GM21723 (cell line): Measurements from ENCODE around the gene CALU.

Experiments used
- ATAC-seq: cut with Tn5 transposase; IDR thresholded peaks from one replicate; pipeline ENCODE4 v1.9.1; 2021; ENCODE audit warnings: mild to moderate bottlenecking, moderate library complexity; ENCODE audit not compliant: unreplicated experiment

Gene CALU

DNA sequence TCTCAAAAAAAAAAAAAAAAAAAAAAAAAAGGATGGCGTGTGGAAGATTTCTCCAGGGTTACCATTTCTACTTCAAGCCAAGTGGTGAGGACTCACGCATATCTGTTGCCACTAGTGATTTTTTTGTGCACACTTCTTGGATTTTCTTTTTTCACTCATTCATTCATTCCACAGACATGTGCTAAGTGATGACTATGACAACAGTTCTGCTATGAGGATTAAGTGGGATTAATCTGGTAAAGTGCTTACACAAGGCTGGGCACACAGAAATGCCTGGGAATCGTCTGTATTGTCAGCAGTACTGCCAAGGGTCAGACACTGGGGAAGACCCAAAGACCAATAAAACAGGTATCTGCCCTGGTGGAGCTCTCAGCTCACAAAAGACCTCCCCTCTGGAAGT is 42.7 kb downstream of the CALU start:
- ATAC-seq: no peak

DNA sequence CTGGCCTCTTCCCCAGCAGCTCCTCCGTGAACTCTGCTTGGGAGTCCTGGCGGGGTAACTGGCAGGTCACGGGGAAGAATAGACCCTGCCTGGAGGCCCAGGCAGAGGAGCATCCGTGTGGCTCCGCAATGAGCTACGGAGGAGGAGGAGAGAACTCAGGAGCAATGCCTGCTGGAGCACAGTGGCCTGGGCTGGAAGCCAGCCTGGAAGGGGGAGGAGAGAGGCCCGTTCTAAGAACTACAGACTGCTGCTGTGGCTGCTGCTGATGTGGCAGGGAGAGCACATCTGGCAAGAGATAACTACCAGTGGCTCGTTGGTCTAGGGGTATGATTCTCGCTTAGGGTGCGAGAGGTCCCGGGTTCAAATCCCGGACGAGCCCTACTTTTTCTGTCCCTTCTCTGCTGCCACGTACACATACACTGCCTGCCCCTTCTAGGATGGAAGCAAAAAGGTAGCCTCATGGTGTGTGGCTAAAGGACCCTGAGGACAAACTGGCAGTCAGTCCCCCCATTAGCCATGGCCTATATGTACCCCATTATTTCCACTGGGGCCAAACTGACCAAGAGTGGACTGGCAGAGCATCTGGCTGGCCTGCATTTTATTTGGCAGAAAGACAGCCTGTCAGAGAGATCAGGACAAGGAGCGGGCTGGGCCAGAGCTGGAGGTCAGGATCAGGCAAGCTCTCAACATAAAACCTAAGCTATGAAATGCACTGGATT is 44.1 kb downstream of the CALU start:
- ATAC-seq: no peak

DNA sequence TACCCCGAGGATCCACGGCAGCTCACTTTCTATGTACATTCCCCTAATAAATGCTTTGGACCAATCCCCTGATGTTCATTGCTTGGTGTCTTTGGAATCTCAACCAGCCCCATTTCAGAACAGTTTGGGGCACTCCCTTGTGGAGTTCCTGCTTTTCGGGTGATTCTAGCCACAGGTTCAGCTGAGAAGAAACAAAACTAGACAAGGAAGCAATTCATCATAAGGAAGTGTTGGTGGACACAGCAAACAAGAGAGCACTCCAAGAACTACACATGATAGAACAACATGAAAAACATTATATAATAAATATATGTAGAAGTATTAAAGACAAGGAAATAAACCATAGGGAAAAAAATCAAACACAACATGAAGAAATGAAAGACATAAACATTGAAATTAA is 46.6 kb downstream of the CALU start:
- ATAC-seq: no peak

DNA sequence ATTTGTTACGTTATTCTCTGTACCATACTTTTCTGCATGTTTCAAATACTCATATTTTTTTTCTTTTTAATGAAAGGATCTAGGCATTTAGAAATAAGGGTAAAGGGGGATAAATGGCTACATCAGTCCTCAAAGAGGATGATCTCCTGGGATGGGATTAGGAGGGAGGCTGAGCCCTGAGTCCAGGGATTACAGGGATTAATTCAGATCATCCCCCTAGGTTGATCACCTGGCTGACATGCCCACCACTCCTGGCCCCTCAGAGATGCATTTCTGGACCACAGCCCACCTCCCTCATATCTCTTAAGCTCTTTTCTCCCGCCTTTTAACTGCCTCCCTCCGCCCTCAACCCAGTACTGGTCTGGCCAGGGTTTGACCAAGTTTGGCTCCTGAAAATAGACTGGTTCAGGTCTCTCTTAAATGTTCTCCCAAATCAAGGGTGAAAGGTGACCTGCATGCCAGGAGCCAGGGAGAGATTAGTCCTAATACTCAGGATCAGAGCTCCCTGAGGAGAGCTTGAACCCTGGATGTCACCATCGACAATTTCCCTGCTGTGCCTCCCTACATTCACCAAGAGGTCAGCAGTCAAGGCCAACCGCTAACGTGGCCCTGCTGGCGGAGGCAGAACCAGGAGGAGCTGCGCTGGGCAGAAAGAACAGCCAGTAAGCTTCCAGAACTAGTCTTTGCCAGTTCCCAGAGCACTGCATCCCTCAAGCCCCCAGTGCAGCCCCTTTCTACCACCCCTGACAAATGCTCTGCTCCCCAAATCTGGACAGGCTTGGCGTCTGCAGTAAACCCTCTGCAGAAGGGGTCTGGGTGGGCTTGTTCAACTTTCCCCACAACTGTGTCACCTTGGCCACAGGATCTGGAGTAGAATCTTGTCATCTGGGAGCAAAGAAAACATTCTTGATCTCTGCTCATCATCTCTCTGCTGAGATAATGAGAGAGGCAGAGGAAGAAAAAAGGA is 49.6 kb downstream of the CALU start:
- no peak for ATAC-seq

DNA sequence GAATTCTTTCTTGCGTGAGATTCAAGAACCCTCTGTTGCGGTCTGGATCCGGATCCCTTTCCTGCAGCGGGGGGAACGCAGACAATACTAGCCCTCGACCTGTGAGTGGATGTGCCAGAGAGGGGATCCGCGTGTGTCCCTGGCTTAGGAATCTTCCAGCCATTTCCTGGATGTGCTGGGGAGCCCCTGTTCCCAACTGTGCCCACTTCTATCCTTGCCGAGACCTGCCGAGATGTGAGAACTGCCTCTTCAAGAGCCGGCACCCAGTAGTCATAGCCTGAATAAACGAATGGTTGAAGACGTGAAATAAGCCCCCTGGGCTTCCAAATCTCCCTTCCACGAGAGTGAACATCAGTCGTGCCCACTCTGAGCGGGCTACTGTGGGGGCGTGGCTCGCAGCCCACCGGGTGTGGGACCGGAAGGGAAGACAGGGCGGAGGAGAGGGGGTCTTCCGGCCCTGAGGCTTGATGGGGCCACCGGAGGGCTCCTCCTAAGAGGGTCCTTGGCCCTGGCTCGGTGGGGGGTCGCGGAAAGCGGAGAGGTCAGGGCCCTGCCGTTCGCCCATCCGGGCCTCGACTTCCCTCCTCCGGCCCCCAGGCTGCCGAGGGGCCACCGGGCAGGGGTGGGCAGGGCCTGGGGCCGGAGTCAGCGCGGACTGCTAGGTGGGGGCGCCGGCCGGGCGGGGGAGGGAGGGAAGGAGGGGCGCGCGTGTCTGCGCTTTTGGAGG is 51.3 kb downstream of the CALU start:
- no peak for ATAC-seq

DNA sequence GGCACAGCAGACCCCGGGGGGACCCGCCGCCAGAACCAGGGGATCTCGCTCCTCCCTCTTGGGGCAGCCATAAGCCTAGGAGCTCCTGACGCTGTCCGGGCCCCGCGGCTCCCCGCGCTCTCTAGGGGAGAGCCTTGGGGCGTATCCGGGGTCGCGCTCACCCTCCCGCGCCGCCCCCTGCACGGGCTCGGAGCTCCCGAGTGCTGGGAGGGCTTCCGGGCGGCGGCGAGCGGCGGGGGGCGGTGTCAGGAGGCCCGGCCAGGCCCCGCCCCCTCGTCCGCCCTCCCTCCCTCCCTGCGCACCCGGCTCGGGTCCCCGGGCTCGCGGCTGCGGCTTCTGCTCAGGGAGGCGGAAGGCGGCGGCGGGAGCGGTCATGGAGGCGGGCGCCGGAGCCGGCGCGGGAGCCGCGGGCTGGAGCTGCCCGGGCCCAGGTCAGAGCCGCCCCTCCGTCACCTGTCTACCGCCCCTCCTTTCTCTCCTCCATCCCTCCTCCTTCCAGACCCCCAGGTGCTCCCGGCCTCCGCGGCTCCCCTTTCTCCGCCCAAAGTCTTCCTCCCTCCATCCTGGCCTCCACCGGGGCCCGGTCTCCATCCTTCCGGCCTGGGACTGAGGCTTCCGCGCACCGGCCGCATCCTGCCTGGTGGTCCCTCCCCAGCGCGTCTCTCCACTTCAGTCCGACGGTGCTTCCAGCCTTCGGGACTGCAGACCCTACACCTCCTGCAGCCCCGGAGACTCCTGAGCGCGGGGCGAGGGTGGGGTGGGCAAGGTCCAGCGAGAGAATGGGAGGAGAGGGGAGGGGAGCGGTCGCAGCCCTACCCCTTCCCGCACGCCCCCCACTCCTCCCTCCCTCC is 52.2 kb downstream of the CALU start, which contains the start of gene CCDC136:
Gene CCDC136 (plus strand): TSS at position 848 of the 851 bp plus-strand sequence. CDS start 444 bp downstream, outside the sequence.
- ATAC-seq: peak; percentile 90

DNA sequence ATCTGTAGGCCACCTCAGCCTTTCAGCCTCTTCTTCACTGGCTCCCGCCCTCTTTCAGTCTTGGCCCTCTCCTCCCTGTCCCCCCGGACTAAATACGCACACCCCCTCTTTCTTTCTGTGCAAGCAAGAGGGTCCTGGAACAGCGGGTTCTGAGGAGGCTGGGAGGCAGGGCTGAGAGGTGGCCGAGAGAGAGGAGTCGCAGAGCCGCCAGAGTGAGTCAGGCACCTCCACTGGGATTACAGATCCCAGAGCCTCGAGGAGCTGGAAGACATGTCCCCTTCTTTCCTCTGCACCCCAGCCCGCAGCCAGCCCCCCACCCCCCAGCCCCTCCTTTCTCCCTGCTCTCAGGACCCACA is 52.8 kb downstream of the CALU start:
- ATAC-seq: no peak

DNA sequence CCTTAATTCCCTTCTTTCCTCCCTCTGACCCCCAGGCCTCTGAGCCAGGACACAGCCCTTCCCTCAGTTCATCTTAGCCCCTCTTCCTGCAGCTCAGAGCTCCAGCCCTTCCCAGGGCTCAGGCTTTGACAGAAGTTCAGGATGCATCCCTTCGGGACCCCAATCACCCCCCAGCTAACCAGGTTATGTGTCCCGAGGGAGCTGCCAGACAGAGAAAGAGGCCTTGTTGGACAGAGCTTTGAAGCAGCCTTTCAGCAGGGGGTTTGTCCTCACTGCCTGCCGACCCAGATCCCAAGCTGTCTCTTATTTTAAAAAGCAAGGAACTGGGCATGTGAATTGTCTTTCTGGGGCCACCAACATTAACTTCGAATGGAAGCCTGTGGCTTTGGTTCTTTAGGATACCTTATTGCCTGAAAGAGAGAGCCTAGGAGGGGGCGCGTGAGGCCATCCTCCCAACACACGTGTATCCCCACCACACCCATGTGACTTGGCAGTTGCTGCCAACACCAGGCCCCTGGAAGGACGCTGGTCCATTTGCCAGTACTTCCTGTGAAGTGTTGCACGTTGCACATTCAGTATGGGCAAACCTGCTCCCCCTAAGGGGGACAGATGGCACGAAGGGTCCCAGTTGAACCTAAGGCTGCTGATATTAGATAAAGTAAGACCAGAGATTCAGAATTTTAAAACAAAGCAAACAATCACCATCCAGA is 53.5 kb downstream of the CALU start:
- ATAC-seq: no peak

DNA sequence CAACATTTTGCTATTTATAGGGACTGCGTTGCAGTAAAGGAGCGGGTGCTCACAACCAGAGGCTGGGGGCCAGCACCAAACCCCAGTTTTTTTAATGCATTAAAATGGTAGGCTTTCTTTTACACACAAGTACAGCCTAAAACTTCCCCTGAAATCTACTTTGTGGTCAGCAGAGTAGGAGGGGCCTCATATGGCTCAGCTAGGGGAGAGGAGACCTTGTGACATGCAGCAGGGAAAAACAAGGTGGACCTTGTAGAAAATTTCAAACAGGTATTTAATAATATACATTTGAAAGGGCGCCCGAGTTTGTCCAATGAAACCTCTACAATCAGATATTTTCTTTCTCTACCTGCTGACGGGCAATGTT is 54.0 kb downstream of the CALU start:
- ATAC-seq: no peak

DNA sequence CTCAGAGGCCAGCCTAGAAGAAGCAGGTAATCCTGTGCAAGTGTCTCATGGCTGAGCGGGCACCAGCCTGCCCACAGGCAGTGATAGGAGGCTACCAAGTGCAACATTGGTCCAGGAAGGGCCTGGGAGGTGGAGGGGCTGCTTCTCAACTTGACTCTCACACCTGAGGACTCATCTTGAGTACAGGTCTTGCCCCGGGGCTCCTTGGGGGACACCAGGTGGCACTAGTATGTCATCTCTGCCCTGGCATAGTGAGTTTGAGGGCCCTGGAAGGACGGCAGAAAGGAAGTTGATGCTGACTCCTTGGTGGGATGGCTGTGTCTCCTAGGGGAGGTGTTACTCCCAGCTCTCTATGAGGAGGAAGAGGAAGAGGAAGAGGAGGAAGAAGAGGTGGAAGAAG is 54.9 kb downstream of the CALU start:
- no peak for ATAC-seq

DNA sequence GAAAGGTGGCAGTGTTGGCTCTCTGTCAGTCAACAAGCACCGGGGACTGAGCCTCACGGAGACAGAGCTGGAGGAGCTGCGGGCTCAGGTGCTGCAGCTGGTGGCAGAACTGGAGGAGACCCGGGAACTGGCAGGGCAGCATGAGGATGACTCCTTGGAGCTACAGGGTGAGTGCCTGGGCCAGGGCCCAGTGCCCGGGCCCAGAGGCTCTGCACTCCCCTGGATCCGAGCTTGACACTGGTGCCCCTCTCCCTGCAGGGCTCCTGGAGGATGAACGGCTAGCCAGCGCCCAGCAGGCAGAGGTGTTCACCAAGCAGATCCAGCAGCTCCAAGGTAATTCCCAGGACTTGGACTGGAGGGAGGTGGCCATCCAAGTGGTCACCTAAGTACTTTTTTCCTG is 55.3 kb downstream of the CALU start:
- no peak for ATAC-seq

DNA sequence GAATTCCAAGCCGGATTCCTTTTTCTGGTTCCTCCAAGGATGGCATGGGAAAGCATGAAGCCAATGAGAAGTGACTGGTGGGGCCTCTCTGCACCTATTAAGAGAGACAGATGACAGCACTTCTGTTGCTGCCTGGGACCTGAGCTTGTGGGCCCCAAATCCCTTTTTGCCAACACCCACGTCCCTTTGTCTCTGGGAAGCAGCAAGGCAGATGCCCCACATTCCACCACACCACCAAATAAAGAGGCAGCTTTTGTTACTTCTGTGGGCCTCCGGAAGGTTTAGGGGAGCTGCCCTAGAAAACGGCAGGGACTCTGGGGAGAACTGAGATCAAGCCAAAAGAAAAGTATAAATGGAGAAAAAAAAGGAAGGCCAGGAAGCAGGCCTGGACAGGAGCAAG is 56.0 kb downstream of the CALU start:
- no peak for ATAC-seq

DNA sequence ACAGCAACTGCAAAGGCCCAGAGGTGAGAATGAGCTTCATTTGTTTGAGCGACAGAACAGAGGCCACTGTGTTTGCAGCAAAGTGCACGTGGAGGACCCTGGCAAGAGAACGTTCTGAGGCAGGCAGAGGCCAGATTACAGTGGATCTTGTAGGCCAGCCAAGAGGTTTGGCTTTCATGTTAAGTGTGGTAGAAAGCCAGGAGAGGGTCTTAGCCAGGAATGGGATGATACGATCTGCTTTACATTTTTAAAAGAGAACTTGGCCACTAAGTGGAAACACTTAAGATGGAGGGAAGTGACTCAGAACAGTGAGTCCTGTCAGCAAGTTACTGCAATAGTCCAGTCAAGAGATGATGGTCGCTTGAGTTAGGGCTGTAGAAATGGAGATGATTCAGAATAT is 57.2 kb downstream of the CALU start:
- no peak for ATAC-seq

DNA sequence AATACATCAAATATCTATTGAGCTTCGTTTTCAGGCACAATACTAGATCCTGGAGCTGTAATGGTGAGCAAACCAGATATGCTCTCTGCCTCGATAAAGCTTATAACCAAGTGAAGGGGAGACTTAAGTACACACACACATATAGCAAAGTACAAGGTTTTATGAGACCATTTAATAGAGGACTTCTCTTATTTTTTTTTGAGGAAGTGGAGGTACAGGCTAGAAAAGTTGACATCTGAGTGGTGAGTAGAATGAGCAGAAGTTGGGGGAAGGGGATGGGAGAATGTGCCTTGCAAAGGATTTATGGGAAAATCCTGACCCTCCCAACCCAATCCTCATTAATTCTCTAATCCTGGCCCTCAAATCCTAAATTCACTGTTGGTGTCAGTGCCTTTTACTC is 60.3 kb downstream of the CALU start:
- no peak for ATAC-seq

DNA sequence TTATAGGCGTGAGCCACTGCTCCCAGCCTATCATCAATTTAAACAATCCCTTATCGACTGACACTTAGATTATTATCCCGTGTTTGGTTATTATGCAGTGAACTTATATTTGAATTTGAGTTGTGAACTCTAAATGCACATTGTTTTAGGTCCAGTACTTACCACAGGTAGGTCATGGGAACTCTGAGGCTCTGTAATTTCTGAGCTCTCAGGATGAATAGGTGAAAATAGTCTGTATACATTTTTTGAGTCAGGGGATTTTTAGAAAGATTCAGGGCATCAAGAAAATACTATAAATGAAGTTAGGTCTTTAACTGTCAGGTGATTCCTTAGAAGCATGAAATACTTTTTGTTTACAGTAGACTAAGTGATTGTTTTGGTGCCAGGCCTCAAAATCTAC is 61.4 kb downstream of the CALU start:
- no peak for ATAC-seq

DNA sequence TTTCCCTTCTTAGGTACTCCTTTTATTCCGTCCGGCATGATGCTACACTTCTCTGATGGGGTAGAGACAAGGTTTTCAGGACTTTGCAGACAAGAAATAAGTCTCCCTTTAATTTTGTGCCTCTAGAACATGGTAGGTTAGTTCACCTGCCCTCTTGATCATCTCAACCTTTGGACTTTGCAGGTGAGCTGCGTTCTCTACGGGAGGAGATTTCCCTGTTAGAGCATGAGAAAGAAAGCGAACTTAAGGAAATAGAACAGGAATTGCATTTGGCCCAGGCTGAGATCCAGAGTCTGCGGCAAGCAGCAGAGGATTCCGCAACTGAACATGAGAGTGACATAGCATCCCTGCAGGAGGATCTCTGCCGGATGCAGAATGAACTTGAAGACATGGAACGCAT is 61.8 kb downstream of the CALU start:
- no peak for ATAC-seq

DNA sequence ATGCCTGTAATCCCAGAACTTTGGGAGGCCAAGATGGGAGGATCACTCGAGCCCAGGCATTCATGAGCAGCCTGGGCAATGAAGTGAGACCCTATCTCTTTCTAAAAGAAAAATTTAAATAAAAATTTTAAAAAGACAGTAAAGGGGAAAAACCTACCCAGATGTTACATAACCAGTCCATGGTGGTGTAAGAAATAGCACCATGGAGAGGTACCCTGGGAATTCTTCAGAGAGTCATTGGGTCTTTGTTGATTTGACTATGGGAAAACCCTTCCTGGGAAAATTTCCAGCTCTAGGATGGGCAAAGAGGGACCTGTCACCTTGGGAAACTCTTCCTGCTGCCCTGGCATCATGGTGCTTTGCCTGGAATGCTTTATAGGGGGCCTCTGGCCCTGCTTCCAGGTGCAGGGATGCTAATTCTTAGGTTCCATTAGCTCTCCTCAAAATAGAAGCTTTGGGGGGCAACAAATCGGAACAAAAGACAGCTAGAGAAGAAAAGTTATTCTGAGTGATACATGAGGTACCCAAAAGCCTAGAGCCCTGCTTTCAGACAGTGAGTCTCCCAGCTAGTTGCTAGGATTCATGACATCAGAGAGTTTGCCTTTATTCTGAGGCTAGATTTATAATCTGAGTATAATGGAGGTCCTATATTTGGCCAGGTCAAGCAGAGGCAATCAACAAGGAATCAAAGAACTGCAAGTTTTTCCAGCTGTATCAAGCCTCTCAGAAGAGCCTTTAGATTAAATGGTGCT is 62.7 kb downstream of the CALU start:
- no peak for ATAC-seq

DNA sequence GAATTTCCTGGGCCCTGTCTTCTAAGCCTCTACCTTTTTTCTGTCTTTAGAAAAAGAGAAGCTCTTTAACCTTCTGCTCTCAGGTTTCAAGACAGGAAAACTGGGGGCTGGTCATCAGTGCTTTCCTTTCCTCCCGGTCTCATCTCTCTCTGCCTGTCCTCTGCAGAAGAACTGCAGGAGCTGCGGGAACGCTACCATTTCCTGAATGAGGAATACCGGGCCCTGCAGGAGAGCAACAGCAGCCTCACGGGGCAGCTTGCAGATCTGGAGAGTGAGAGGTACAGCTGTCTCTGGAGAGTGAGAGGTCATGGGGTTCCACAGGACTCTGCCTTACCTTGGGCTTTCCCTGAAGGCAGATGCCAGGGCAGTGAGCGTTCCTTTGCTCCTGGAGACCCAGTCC is 65.3 kb downstream of the CALU start:
- ATAC-seq: no peak

DNA sequence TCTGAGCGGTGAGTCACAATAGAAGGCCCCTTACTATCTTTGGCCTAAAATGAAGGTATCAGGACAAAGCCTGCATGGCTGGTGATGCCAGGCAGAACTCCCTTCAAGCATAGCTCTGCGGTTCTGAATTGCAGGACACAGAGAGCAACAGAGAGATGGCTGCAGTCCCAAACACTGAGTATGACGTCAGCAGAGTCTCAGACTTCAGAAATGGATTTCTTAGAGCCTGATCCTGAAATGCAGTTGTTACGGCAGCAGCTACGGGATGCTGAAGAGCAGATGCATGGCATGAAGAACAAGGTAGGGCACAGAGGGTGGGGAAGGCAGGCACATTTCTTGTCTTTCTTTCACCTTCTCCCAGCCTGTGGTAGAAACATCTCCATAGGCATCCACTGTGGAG is 66.1 kb downstream of the CALU start:
- ATAC-seq: no peak
